BLaER1 (cell line): ENCODE data around the gene FERMT1.

Experiments
- H3K27ac ChIP-seq: shearing (Covaris generic); formaldehyde crosslinking; 2 replicates; pipeline ENCODE4 v1.8.1; 2022
- H3K27me3 ChIP-seq: shearing (Covaris generic); formaldehyde crosslinking; 2 replicates; pipeline ENCODE4 v1.8.1; 2022
- H3K36me3 ChIP-seq: shearing (Covaris generic); formaldehyde crosslinking; 2 replicates; pipeline ENCODE4 v1.8.1; 2022
- H3K4me1 ChIP-seq: shearing (Covaris generic); formaldehyde crosslinking; 2 replicates; pipeline ENCODE4 v1.8.1; 2022
- H3K4me2 ChIP-seq: shearing (Covaris generic); formaldehyde crosslinking; 2 replicates; pipeline ENCODE4 v1.8.1; 2022
- H3K4me3 ChIP-seq: shearing (Covaris generic); formaldehyde crosslinking; 2 replicates; pipeline ENCODE4 v1.8.1; 2022
- H3K9ac ChIP-seq: shearing (Covaris generic); formaldehyde crosslinking; 2 replicates; pipeline ENCODE4 v1.8.1; 2022
- H3K9me3 ChIP-seq: shearing (Covaris generic); formaldehyde crosslinking; 2 replicates; pipeline ENCODE4 v1.8.1; 2022
- H4K20me1 ChIP-seq: shearing (Covaris generic); formaldehyde crosslinking; 2 replicates; pipeline ENCODE4 v1.8.1; 2022
- Cebpa-rat ChIP-seq: shearing (Covaris generic); IDR thresholded peaks from 2 replicates; pipeline ENCODE4 v1.8.1; 2022

Gene FERMT1

DNA sequence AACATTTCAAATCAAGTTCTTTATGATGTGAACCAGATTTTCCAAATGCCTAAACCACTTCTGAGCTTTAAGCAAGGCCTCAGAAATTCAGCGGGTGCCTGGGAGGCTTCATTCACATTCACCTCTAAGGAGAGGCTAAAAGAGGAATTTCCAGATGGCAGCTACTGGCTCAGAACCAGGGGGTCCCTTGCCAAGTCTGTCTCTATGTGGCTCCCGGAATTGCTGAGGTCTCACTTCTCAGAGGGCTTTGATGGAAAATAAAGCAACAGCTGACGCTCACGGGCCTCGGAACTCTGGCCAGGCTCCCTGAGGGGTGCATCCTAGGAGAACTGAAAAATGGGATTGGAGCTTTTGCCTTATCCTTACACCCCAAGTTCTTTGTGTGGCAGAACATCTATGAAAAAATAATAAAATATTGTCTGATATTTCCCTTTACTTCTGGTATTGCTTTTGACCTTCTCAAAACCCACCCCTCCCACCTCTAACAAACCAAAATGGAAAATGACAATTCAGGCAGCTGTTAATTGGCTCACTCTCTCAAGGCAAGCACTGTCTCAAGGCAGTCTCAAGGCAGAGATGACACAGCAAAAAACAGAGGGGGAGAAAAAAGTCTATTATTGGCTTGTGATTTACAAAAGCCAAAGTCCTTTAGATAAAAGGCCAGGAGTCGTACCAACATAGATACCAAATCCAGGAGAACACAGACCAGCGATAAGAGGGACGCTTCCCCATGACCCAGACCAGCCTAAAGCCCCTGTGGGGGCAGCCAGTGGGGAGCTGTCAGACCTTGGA, 47.2 kb downstream of the FERMT1 start:
- no peak overlapping the region for H3K4me2 ChIP-seq
- H3K9me3 ChIP-seq = no peaks in the 10 kb centered on the region
- no peaks in the 10 kb centered on the region for H4K20me1 ChIP-seq
- H3K4me3 ChIP-seq = no peak overlapping the region
- H3K36me3 ChIP-seq = peaks cover 84% of the 10 kb centered on the region
- H3K4me1 ChIP-seq = no peaks in the 10 kb centered on the region
- TF ChIP-seq Cebpa-rat = no peak
- H3K27me3 ChIP-seq = no peaks in the 10 kb centered on the region
- H3K9ac ChIP-seq = no peak overlapping the region
- no peak overlapping the region for H3K27ac ChIP-seq

DNA sequence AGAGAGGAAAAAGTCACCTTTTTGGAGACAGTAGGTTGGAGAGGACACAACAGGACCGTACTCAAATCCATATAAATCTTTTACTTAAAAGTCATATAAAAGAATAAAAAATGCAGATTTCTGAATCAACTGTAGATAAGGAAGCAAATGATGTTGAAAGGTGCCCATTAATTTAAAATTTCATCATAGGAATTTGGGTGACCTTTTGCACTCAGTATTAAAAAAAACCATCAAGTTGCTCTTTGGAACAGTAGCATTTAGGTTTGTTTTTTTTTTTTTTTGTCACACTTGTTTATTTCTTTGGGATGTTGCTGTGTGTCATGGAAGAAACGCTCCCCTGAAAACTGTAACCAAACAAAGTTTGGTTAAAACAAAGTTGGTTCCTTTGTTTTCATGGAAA, 48.0 kb downstream of the FERMT1 start:
- Histone ChIP-seq H3K36me3 (peaks cover 84% of the 10 kb centered on the region), H3K27ac (no peak overlapping the region), H3K4me2 (no peak overlapping the region), H3K27me3 (no peaks in the 10 kb centered on the region), H3K4me3 (no peak overlapping the region), H3K4me1 (no peaks in the 10 kb centered on the region), H3K9me3 (no peaks in the 10 kb centered on the region), H3K9ac (no peak overlapping the region), H4K20me1 (no peaks in the 10 kb centered on the region)
- no peak for TF ChIP-seq Cebpa-rat

DNA sequence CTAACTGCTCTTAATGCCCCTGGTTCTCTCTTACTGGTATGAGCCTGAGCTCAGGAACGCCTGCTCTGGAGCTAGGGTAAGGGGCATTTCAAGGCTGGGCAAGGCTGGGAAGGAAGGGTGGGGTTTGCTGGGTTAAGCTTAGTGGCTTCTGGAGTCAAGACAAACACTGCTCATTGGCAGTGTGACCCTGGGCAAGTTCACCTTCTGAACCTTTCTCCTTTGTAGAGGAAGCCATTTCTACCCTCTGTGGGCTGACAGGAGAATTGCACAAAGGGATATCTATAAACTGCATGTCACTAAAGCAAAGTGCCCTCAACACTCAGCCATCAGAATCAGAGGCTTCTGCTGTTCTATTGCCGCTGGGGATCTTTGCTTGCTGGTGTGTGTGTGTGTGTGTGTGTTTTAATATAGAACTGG, 48.7 kb downstream of the FERMT1 start:
- H3K9me3 ChIP-seq = no peaks in the 10 kb centered on the region
- no peak for TF ChIP-seq Cebpa-rat
- peaks cover 81% of the 10 kb centered on the region for H3K36me3 ChIP-seq
- H3K4me3 ChIP-seq = no peak overlapping the region
- H3K27me3 ChIP-seq = no peaks in the 10 kb centered on the region
- H4K20me1 ChIP-seq = no peaks in the 10 kb centered on the region
- H3K4me2 ChIP-seq = no peak overlapping the region
- no peaks in the 10 kb centered on the region for H3K4me1 ChIP-seq
- no peak overlapping the region for H3K9ac ChIP-seq
- H3K27ac ChIP-seq = no peak overlapping the region

DNA sequence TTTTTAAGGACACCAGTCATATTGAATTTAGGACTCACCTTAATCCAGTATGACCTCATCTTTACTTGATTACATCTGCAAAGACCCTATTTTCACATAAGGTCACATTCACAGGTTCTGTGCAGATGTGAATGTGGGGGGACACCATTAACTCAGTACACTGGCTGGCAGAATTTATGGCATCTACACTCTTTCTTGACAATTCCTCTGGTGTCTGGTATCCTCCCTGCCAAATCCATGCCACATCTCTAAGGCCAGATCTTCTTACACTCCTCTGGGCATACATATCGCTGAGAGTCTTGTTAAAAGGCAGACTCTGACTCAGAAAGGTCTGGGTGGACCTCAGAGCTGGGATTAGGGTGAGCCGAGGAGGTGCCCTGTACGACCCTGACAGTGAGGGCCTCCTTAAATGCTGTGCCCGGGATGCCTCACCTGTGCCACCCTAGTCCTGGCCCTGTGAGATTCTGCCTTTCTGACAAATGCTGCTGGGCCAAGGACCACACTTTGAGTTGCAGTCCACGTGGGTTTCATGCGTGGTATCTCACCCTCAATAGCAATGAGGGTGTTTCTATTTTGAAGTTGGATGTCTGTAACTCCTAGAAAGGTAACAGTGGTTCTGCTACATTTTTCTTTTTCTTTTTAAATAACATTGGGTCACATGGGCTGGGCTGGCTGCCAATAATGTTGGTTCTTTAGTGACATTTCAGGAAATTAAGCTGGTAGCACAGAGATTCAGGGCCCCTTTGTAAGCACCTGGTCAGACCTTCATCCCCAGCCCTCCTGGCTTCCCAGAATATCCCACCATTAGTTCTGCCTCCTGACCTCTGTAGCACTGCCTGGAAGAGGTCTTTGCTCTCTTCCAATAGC, 51.8 kb downstream of the FERMT1 start:
- Histone ChIP-seq H3K27me3 (no peaks in the 10 kb centered on the region), H3K36me3 (peaks cover 56% of the 10 kb centered on the region), H3K9me3 (no peaks in the 10 kb centered on the region), H3K4me1 (no peaks in the 10 kb centered on the region), H3K4me2 (no peak overlapping the region), H3K4me3 (no peak overlapping the region), H3K27ac (no peak overlapping the region), H3K9ac (no peak overlapping the region), H4K20me1 (no peaks in the 10 kb centered on the region)
- no peak for TF ChIP-seq Cebpa-rat

DNA sequence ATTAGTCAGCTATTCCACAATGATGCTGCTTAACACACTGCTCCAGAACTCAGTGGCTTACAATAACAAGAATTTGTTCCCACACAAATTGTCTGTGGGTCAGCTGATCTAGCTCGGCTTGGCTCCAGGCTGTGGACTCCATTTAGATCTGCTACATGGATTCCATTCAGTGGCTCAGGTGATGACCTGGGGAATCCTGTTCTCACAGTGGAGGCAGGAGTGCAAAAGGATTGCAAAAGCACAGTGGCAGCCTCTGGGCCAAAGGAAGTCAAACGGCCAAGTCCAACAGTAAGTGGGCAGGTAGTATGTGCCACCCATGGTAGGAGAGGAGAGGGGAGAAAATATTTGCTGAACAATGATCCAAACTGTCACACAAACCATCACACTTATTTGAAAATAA, 53.2 kb downstream of the FERMT1 start:
- no peak overlapping the region for H3K4me3 ChIP-seq
- TF ChIP-seq Cebpa-rat = no peak

DNA sequence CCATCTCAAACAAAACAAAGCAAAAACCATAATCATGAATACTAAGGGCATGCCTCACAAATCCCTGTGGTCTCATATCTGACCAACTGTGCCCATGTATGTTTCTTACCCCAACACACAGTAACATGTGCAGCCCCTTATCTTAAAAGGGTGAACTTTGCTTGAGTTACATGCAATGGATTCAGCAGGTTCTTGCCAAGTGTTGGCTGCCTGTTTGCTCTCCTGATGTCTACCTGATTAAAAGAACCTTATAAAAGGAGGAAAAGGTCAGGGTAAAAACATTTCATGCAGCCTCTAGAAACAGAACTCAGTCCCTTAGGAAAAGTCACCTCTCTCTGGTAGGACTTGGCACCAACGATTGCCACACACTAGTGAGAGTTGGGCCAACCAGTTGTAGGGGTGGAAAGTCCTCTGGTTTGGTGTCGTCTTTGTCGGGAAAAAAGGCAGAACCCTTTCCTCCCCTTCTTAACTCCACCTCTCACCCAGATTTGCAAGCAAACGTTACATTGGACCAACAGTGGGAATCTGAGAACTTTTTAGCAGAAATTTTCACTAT, 55.0 kb downstream of the FERMT1 start:
- no peaks in the 10 kb centered on the region for H3K9me3 ChIP-seq
- H3K4me2 ChIP-seq = no peak overlapping the region
- H3K4me3 ChIP-seq = no peak overlapping the region
- TF ChIP-seq Cebpa-rat = no peak
- H3K9ac ChIP-seq = no peak overlapping the region
- no peaks in the 10 kb centered on the region for H4K20me1 ChIP-seq
- H3K36me3 ChIP-seq = peaks cover 24% of the 10 kb centered on the region
- no peak overlapping the region for H3K27ac ChIP-seq
- no peaks in the 10 kb centered on the region for H3K4me1 ChIP-seq
- no peaks in the 10 kb centered on the region for H3K27me3 ChIP-seq

More for the DNA sequence above, 53.2 kb downstream of the FERMT1 start:
- no peaks in the 10 kb centered on the region for H4K20me1 ChIP-seq
- H3K36me3 ChIP-seq = peaks cover 43% of the 10 kb centered on the region
- no peak overlapping the region for H3K27ac ChIP-seq
- H3K27me3 ChIP-seq = no peaks in the 10 kb centered on the region
- H3K4me2 ChIP-seq = no peak overlapping the region
- H3K9ac ChIP-seq = no peak overlapping the region
- H3K4me1 ChIP-seq = no peaks in the 10 kb centered on the region
- H3K9me3 ChIP-seq = no peaks in the 10 kb centered on the region

DNA sequence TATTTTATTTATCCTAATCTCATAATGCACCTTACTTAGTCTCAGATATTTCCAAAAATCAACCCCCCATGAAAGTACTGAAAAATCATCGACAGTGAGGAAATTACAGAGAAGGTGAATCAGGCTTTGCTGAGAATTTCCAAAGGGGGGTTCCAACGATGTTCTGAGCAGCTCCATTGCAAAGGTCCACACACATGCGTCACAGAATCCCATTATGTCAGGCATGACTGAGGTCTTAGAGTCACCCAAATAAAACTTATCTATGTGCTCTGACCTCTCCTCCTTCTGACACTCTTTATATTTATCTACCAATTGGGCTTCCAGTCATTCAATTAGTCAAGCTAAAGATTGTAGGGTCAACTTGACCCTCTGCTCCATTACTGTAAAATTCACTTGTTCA, 56.2 kb downstream of the FERMT1 start:
- H3K27me3 ChIP-seq = no peaks in the 10 kb centered on the region
- no peak overlapping the region for H3K4me3 ChIP-seq
- peaks cover 13% of the 10 kb centered on the region for H3K36me3 ChIP-seq
- H3K4me2 ChIP-seq = no peak overlapping the region
- no peaks in the 10 kb centered on the region for H4K20me1 ChIP-seq
- no peaks in the 10 kb centered on the region for H3K4me1 ChIP-seq
- H3K9ac ChIP-seq = no peak overlapping the region
- TF ChIP-seq Cebpa-rat = no peak
- H3K9me3 ChIP-seq = no peaks in the 10 kb centered on the region
- H3K27ac ChIP-seq = no peak overlapping the region

DNA sequence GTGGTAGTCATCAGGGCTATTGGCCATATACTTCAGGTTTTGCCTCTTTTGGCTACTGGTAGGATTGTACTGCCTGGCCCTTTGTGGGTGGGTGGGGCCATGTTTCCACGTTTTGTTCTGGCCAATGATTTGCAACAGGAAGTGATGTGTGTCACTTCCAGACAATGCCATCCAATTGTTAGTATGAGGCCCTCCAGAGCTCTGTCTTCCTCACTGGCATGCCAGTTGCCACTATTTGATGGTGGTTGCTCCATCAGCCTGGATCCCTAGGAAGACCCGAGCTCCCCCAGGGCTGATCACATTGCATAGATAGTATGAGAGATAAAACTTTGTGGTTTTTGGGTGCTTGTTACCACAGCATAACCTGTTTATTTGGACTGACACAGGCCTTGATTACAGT, 61.3 kb downstream of the FERMT1 start:
- no peak overlapping the region for H3K9ac ChIP-seq
- TF ChIP-seq Cebpa-rat = no peak
- peaks cover 8% of the 10 kb centered on the region for H3K4me1 ChIP-seq
- H3K27me3 ChIP-seq = no peaks in the 10 kb centered on the region
- H3K9me3 ChIP-seq = no peaks in the 10 kb centered on the region
- no peaks in the 10 kb centered on the region for H4K20me1 ChIP-seq
- no peaks in the 10 kb centered on the region for H3K36me3 ChIP-seq
- no peak overlapping the region for H3K4me3 ChIP-seq
- H3K27ac ChIP-seq = no peak overlapping the region
- H3K4me2 ChIP-seq = no peak overlapping the region

DNA sequence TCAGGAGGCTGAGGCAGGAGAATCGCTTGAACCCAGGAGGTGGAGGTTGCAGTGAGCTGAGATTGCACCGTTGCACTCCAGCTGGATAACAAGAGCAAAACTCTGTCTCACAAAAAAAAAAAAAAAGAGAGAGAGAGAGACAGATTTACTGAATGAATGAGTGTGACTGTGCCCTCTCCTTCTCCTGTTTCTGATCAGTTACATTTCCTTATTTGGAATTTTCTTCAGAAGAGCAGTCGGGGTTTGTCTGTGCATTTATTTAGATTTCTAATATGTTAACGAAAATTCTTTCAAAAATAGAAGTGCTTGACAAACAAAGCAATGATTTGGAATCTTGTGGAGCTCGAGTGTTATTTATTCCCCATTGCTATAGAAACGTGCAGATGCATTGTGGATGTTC, 62.6 kb downstream of the FERMT1 start:
- no peak overlapping the region for H3K4me3 ChIP-seq
- no peak overlapping the region for H3K9ac ChIP-seq
- TF ChIP-seq Cebpa-rat = no peak
- H3K27ac ChIP-seq = no peak overlapping the region
- no peaks in the 10 kb centered on the region for H4K20me1 ChIP-seq
- H3K4me2 ChIP-seq = no peak overlapping the region
- H3K9me3 ChIP-seq = no peaks in the 10 kb centered on the region
- H3K36me3 ChIP-seq = no peaks in the 10 kb centered on the region
- no peaks in the 10 kb centered on the region for H3K27me3 ChIP-seq
- H3K4me1 ChIP-seq = peaks cover 11% of the 10 kb centered on the region
